Fibroblast of skin of right biceps (primary cell): Measurements from ENCODE around the gene NRIP3.
A peak's percentile ranks its signal among the peaks of the same experiment; 100 is the strongest.

ENCODE experiments used
- DNase-seq: peaks from one replicate; pipeline ENCODE4 v3.0.0-alpha.2; 2013

NRIP3 gene

DNA sequence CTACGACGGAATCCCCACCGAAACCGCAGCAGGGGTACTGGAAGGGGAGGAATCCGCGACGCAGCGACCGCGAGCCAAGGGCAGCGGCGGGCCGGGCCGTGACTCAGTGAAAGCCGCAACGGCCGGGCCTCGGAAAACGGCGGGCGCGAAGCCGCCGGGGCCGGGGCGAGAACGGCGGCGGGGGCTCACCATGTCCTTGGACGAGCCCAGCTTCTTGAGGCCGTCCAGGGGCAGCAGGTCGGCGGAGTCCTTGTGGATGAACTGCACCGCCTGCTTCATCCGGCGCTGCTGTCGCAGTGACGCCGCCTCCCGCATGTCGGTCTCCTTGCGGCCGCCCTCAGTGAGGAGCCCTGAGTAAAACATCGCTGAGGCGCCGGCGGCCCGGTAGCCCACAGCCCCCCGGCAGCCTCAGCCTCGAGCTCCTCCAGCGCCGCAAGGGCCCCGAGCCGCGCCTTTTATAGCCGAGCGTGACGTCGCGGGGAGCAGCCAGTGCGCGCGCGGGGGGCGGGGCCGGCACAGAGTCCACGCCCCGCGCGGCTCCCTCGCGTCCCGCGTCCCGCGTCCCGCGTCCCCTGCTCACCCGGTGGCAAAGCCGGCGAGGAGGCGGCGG lies at the start of gene NRIP3:
Gene NRIP3, minus strand, starts transcription at position 429 of the 610 bp plus-strand sequence. Its CDS starts 66 bp downstream, at position 363.
- peak; percentile 77 for DNase-seq

DNA sequence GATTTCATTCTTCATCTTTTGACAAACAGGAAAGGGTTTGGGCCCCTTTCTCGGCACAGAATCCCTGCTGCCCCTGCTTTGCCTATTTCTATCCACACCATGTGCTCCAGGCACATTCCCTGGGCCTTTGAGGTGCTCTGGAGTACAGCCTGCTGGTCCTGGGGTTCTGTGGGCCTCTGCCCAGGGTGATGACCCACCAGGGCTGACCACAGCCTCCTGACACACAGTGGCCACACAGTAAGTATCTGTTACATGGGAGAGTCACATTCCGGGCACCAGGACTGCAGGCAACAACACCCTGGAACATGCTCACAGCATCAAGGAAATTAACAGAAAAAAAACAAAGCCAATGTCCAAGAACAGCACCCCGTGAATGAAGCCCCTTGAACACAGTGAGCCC lies 48.5 kb upstream of the NRIP3 start:
- no peak for DNase-seq

DNA sequence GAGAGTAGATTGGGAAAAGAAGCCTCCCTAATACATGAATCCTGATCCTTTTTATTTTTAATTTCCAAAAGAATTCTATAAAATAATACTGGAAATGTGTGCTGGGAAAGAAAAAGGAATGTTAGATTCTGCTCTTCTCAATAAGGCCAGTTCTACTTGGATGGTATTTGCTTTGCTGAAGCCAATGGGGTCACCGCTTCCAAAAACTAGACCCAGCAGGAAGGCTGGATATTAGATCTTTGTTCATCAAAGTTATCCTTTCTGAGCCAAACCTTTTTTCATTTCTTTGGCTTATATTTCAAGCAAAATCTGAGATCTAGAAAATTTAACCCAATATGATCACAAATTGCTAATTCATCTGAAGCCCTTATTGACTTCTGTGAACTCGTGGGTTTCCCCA lies 46.2 kb upstream of the NRIP3 start:
- DNase-seq: no peak

DNA sequence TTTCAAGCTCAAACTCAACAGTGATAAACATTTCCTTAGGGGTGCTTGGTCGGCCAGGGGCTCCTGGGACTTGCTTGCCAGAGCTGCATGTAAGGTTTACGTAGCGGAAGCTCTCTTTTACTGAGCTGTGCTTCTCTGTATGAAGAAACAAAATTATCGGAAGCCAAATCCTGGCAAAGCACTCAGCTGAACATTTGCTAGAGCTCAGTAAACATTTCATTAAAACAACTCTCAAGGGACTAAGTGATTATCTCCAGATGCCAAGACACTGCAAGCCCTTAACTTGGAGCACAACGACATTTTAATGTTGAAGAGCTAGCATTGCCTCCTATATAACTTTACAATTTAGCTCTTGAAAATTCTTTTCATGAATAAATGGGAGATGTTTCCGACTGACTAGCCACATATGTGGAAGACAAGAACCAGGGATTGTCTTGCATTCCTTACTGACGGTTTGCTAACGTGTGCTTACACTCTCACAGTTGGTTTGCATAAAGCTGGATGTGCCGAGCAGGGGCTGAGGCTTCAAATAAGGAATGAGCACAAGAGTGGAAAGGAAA lies 44.2 kb upstream of the NRIP3 start:
- peak; percentile 57 for DNase-seq

DNA sequence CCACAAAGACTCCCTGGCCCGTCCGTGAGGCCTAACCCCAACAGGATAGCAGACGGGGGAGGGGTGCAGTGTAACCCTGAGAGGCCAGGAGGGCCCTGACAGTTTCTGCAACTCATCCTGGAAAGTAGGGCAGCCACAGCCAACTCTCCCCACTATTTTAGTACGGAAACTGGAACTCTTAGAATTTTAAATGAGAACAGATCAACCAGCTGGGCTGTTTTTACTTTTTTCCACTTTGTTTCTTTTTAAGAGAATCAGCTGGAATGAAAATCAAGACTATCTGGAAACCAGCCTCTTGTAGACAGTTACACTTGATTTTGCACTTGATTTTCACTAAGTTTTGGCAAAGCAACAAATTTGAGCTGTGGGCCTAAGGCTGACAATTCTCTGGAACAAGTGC lies 42.7 kb upstream of the NRIP3 start:
- DNase-seq: no peak

DNA sequence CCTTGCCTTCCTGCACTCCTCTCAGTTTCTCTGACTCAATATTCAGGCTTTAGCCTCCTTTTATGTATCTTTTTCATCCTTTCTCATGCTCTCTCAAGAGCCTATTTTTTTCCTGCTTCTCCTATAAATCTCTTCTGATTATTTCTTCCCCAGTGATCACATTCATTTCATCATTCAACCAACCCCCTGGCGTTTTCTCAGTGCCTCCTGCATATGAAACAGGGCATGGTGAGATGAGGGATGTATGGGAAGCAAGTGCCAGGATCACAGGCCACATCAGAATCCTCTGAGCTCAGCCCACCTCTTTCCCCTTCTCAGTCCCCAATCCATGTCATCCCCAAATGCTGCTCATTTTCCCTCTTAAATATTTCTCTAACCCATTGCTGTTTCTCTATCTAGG lies 38.7 kb upstream of the NRIP3 start:
- no peak for DNase-seq

- DNase-seq: no peak
Observed at GRCh38 chr11:9041747-9042146, 37.9 kb upstream of the NRIP3 start.

- no peak for DNase-seq
Observed at GRCh38 chr11:9040410-9040809, 36.6 kb upstream of the NRIP3 start.

DNA sequence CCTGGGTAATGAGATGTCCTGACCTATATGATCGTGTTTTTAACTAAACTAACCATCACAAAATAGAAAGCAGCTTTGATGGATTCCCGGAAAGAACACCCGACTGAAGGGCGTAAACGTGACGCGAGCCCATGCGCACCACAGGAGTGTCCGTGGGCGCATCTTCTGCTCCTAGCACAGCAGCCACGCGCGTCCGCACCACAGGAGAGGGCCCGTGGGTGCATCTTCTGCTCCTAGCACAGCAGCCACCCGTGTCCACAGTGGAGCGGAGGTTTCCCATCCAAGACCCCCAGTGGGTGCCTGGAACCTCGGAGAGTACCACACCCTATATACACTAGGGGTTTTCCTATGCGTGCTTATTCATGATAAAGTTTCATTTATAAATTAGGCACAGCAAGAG lies 36.1 kb upstream of the NRIP3 start:
- DNase-seq: no peak

DNA sequence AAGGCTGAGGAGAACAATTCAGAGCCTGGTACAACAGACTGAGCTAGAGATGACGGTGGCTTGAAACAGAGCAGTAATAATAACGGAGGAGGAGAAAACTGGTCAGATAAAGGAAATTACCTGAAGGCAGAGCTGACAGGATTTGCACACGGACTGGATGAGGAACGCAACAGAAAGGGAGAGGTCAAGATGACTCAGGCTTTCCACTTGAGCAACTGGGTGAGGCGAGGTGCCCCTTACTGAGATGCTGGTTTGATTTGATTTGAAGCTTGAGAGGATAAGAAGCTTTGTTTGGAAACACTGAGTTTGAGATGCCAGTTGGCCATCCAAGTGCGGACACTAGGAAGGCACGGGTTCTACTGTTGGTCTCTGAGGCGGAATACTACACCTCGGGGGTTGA lies 35.4 kb upstream of the NRIP3 start:
- DNase-seq: no peak

DNA sequence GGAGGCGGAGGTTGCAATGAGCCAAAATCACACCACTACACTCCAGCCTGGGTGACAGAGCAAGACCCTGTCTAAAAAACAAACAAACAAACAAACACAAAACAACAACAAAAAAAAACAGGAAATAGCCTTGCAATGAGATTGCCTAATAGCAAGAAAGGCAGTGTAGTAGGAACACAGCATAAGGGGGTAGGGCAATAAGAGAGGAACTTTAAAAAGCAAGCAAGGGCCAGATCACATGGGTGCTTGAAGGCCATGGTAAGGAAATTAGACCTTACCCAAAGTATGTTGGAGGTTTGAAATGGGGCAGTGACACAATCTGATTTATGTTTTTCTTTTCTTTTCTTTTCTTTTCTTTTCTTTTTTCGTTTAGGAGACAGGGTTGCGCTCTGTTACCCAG lies 34.7 kb upstream of the NRIP3 start:
- no peak for DNase-seq

DNA sequence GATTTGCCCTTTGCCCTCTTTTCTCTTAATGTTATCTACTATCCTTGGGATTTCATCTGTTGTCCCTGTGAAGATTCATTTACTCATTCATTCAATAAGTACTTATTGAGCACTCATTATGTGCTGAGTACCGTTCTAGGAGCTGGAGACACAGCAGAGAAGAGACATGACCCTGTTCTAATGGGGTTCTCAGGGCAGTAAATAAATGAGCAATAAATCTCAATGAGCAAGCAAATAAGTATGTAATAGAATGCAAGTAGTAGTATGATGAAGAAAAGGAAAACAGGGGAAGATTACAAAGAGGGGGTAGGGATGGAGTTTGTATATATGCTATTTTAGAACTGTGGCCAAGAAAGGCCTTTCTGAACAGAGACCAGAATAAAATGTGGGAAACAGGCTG lies 34.2 kb upstream of the NRIP3 start:
- DNase-seq: no peak

- DNase-seq: no peak
Observed at GRCh38 chr11:9037046-9037780, 33.4 kb upstream of the NRIP3 start.

GRCh38 chr11:9030601-9031000 lies 26.8 kb upstream of the NRIP3 start:
- DNase-seq: no peak

DNA sequence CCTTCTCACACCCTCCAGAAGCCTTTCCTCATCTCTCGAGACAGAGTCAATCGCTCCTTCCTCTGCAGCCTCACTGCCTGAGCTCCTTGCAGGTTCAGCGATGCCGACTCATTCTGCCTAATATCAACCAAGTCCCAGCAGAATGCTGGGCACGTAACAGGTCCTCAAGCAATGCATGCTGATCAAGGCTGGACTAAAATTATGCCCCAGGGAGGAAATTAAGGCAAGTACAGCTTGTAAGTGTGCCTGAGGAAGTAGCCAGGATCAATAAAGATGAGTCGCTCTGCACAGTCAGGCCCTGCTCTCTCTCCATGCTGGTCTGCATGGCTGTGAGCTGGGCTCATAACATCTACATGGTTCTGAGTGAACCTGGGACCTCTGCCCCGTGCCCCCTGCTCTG lies 25.6 kb upstream of the NRIP3 start:
- no peak for DNase-seq

DNA sequence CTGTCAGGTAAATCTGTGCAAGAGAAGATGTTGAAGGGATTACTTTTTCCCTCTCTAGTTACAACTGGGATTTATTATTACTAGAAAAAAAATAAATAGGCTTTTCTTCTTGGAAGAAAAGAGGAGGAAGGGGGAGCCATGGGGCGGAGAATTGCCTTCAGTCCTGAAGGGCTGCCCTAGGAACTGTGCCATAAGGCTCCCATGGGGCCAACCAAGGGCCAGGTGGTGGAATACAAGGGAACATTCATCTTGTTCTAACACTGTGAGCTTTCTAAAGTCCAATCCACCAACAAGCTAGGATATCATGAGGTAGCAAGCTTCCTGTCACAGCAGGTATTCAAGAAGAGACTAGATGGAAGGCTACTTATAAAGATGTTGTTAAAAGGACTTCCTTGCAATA lies 24.8 kb upstream of the NRIP3 start:
- no peak for DNase-seq

GRCh38 chr11:9025101-9025850 lies 21.5 kb upstream of the NRIP3 start:
- no peak for DNase-seq

- DNase-seq: no peak
Observed at GRCh38 chr11:9022961-9023680, 19.3 kb upstream of the NRIP3 start.

- peak; percentile 16 for DNase-seq
Observed at GRCh38 chr11:9020916-9021315, 17.1 kb upstream of the NRIP3 start.

DNA sequence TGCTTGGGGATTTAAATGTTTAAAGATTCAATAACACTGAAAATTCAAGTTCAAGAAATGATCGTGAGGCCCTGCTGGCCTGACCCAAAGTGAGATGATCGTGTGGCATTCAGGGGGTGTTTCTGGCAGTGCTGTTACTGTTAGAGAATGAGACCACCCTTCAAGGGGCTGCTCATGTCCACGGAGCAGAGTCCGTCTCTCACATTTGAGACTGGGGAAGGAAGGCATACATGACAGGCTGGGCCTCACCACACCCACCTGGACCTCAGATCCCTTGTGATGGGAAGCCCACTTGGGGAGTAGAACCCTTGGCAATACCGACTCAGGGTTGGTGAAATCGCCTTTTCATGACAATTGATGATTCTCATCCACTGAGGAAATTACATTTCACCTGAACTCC lies 16.1 kb upstream of the NRIP3 start:
- no peak for DNase-seq

DNA sequence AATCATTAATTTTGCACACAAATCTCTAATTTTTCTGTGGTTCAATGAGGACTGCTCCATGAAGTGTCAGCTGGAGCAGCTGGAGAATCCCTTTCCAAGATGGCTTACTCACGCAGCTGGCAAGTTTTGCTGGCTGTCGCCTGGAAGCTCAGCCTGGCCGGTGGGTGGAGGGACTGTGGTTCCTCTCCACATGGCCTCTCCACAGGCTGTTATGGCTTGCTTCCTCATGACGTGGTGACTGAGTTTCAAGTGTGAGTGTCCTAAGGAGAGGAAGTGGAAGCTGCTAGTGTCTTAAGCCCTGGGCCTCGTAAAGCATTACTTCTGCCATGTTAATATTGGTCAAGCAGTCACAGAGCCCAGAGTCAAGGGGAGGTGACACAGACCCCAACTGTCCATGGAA lies 14.0 kb upstream of the NRIP3 start:
- DNase-seq: peak; percentile 25

DNA sequence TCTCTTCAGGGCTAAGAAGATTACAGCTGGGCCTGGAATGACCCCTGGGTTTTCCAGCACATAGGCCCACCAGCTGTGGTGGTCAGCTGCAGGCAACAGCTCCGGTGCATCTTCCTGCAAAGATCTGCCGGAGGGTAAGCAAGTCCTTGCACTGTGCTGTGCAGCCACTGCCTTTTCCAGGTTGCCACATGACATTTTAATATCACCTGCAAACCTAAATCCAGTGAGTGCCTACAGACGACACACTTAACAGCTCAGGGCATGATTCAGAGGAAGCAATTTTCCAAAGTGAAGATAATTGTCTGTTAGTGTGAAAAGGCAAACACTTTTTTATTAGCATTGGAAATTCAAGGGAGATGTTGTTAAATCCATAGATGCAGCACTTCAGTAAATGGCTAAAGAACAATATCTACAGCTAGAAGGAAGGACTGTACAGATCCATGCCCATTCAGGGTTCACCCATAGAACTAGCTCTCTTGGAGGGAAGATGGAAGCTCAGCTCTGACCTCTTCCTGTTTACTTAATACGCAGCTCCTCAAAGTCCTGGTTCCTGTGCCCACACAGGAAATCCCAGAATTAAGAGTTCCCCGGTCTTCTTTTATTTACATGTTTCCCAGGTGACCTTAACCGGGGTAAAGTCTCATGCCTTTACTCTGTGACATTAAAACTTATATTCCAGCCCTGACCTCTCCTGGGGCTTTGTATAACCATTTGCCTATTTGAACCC lies 13.3 kb upstream of the NRIP3 start:
- no peak for DNase-seq
